ENCODE measurements around the gene IGFBP4. TPM values are rescaled to one million over a fixed set of nuclear protein-coding genes. Genes with fewer than 3 reads are reported as not detected.

IGFBP4 gene
- total and polyA plus RNA-seq, 10 of the 15 experiments (the other 5 are each of a cell fraction or from before 2014, with no cell fraction given) = 2.4 to 22.3 (median 6.6) TPM

- ATAC-seq (no peak), DNase-seq (ENCODE audit: low read depth, low spot score) (no peak), FAIRE-seq (no peak)
- ChIA-PET SMC1A (ENCODE audit: uncharacterized antibody, unreplicated experiment) (interaction anchor here (0.7 to 7.6 kb wide), 3 partner anchors 39 to 69 kb away, joined by 3 to 108 read pairs (median 14); no protein-coding TSS in a partner anchor), POLR2A (interaction anchor here (1.7 kb wide), 1 partner anchor 54 kb away, joined by 7 read pairs; no protein-coding TSS in a partner anchor), RAD21 (ENCODE audit: unreplicated experiment) (interaction anchor here (6.8 kb wide), 1 partner anchor 55 kb away, joined by 131 read pairs; no protein-coding TSS in a partner anchor), CTCF (interaction anchor here (1.2 to 4.6 kb wide), 5 partner anchors 37 to 62 kb away, joined by 3 to 128 read pairs (median 31); partner anchors contain the start of genes IGFBP4 and TOP2A)
- TF ChIP-seq ELK1 (IDR thresholded peaks at IDR 0.05; ENCODE audit: low read depth, low read length) = no peak
- TF ChIP-seq CEBPZ (IDR thresholded peaks at IDR 0.05; ENCODE audit: low read depth, low read length) = no peak
- no peaks in the 10 kb centered on the region for H3K36me3 ChIP-seq (ENCODE audit: control insufficient read depth in 2 of 2, insufficient read depth in 2 of 2, low read length in 1 of 2)
- BruUV-seq (replicated peaks) = no TSS peak
- H3K4me3 ChIP-seq = no peak overlapping the region
- no peaks in the 10 kb centered on the region for H3K27me3 ChIP-seq (replicated peaks in 1 of 2; ENCODE audit: control insufficient read depth in 2 of 2, insufficient read depth in 2 of 2, low read length in 1 of 2)
- H3K4me1 ChIP-seq (ENCODE audit: control insufficient read depth, insufficient read depth, low read length) = peaks cover 15% of the 10 kb centered on the region
- in situ Hi-C loops (cut with MboI) = no loop called here
- no peak overlapping the region for H2AFZ ChIP-seq (ENCODE audit: control insufficient read depth, low read depth, low read length)
- no peaks in the 10 kb centered on the region for H4K20me1 ChIP-seq (ENCODE audit: control insufficient read depth, insufficient read depth)
- 60% methylated on average over 13 of the region's 13 CpGs for whole genome bisulfite sequencing (ENCODE audit: insufficient coverage, insufficient replicate concordance, low lambda C conversion rate, missing lambda C conversion rate)
- intact Hi-C loops (cut with micrococcal nuclease; ENCODE audit: unreplicated experiment) = no loop called here
- no peak overlapping the region for H3K27ac ChIP-seq (ENCODE audit: control insufficient read depth, insufficient read depth)
- H3K9me3 ChIP-seq (replicated peaks; ENCODE audit: control insufficient read depth, insufficient read depth, low read length) = no peaks in the 10 kb centered on the region; the same call in 2 of the 3 replicates
- no peak overlapping the region for H3K9ac ChIP-seq (ENCODE audit: control insufficient read depth, insufficient read depth, low read length)
- H3K4me2 ChIP-seq (ENCODE audit: control insufficient read depth, insufficient read depth) = no peak overlapping the region
- H3K79me2 ChIP-seq (ENCODE audit: control insufficient read depth, insufficient read depth, low read length) = no peaks in the 10 kb centered on the region
Observed at GRCh38 chr17:40478486-40478885, 35.2 kb downstream of the IGFBP4 start.
